Stimulated activated naive B cell treated with anti-CD40 and anti-IgM and Interleukin-4, amounts not matched to agents 10 μg/mL and 1 μg/mL and 100 μg/mL, for 72 hours (primary cell): ENCODE measurements around the gene TNC.
"Not testable (repeated sequence)": the region's sequence is repeated elsewhere in the genome, so short reads cannot be mapped to it uniquely, and the experiment has no call there.

Source experiments
- ATAC-seq, 2 donors: fragments of 150-1000 bp; cut with Tn5 transposase; replicated peaks; 2 replicates each; pipeline ENCODE4 v1.10.0; 2021; ENCODE audit warnings: moderate library complexity in 1 of 2
- DNase-seq: peaks from one replicate; pipeline ENCODE4 v3.0.0; 2021
- H3K27ac Mint-ChIP-seq: one replicate; pipeline ENCODE4 v1.8.0; 2022; ENCODE audit warnings: mild to moderate bottlenecking, mixed read lengths
- H3K27me3 Mint-ChIP-seq, 2 donors: one replicate each; pipeline ENCODE4 v1.8.0; 2022; ENCODE audit warnings: mixed read lengths in 2 of 2
- H3K36me3 Mint-ChIP-seq, 2 donors: one replicate each; pipeline ENCODE4 v1.8.0; 2022; ENCODE audit warnings: mixed read lengths in 2 of 2, mild to moderate bottlenecking in 1 of 2
- H3K4me1 Mint-ChIP-seq, 2 donors: one replicate each; pipeline ENCODE4 v1.8.0; 2022; ENCODE audit warnings: mixed read lengths in 2 of 2, mild to moderate bottlenecking in 1 of 2
- H3K4me3 Mint-ChIP-seq, 2 donors: one replicate each; pipeline ENCODE4 v1.8.0; 2022; ENCODE audit warnings: mild to moderate bottlenecking in 2 of 2, mixed read lengths in 2 of 2, moderate library complexity in 1 of 2
- H3K9me3 Mint-ChIP-seq, 2 donors: one replicate each; pipeline ENCODE4 v1.8.0; 2022; ENCODE audit warnings: mixed read lengths in 2 of 2, mild to moderate bottlenecking in 1 of 2

Gene TNC

DNA sequence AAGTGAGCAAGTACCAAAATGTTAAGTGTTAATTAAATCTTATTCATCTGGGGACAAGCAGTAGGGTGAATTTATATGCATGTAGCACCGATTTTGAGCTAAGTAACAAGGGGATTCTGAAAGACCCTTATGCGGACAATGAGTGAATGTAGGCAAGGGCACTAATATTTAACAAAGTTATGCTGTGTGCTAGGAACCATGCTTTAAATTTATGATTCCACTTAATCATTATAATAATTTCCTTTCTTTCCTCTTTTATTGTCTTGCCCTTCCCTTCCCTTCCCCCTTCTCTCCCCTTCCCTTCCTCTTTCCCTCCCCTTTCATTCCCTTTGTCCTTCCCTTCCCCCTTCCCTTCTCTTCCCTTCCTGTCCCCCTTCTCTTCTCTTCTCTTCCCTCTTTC lies 25.7 kb upstream of the TNC start:
- Mint-ChIP-seq H3K27ac (no peak overlapping the region), H3K27me3 (peaks cover 17% of the 10 kb centered on the region in 2 donors), H3K4me3 (no peak overlapping the region), H3K9me3 (peaks cover 0 to 1% of the 10 kb centered on the region in 2 donors), H3K36me3 (no peaks in the 10 kb centered on the region), H3K4me1 (no peaks in the 10 kb centered on the region)
- ATAC-seq: no peak
- DNase-seq: no peak

DNA sequence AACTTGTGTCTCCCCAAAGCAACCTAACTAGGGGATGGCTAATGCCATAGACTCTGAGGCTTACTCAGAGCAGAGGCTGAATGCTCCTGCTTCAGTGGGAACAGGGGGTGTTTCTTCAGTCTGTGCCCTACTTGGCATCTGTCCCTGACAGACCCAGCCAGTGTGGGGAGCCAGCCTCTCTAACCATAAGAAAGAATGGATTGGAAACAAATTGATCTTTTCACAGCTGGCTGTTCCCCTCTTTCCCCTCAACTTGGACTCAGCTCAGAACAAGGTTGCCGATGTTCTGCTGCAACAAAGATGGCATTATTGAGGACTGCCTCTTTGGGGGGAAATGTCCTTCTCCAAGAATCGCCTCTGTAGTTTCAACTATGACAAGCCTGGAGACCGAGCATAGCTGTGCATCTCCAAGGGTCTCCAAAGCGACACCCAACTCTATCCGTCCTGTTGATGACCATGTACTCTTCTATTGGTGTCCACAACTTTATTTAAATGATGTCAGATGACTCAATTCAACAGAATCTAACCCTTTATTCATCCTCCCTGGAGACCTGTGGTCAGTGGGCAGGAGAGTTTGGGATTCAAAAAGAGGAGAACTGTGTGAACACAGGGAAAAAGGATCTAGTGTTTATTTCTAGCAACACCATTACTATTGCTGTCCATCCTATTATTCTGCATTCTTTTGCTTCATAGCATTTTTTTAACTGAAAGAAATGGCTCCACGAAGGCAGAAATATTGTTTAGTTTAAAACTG lies 24.7 kb upstream of the TNC start:
- no peak overlapping the region for H3K4me3 Mint-ChIP-seq

DNA sequence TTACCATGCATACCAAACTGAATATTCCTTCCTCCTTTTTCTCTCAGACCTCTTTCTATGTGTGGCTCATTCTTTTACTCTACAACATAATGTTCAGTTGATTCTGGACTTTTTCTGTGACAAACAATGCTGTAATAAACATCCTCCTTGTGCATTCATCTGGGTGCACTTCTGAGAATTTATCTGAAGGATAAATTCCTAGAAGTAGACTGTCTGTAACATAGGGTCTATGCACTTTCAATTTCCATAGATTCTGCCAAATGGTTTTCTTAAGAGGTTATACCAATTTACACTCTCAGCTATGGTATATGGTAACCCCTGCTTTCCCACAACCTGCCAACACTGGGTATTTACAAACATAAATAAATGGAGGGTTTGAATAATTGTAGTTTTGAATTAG lies 24.1 kb upstream of the TNC start:
- H3K4me1 Mint-ChIP-seq: no peaks in the 10 kb centered on the region
- H3K27ac Mint-ChIP-seq: no peak overlapping the region
- ATAC-seq (no peak), DNase-seq (no peak)
- H3K4me3 Mint-ChIP-seq: no peak overlapping the region
- H3K36me3 Mint-ChIP-seq: no peaks in the 10 kb centered on the region
- peaks cover 0 to 1% of the 10 kb centered on the region in 2 donors for H3K9me3 Mint-ChIP-seq
- peaks cover 17 to 21% of the 10 kb centered on the region in 2 donors for H3K27me3 Mint-ChIP-seq

More for the DNA sequence above, 24.7 kb upstream of the TNC start:
- DNase-seq (no peak), ATAC-seq (no peak)
- Mint-ChIP-seq H3K36me3 (no peaks in the 10 kb centered on the region), H3K4me1 (no peaks in the 10 kb centered on the region), H3K9me3 (peaks cover 0 to 1% of the 10 kb centered on the region in 2 donors), H3K27me3 (peaks cover 17% of the 10 kb centered on the region in 2 donors), H3K27ac (no peak overlapping the region)

DNA sequence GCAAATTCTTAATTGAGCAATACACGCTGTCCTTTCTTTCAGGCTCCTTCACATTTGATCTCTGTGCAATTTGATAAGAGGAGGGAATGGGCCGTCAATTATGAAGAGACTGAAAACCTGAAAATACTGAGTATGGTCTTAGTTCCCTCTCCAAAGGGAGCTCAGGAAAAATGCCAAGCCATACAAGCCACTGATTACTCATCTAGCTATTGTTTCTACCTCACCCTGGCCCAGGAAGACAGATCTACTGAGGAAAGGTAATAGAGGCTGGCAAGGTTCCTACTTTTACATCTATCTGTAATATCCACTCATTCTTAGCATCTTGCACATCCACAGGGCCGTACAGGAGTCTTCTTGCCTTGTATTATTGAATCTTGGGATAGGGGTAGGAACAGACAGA lies 23.7 kb upstream of the TNC start:
- peaks cover 21 to 26% of the 10 kb centered on the region in 2 donors for H3K27me3 Mint-ChIP-seq
- ATAC-seq (no peak), DNase-seq (no peak)
- no peaks in the 10 kb centered on the region for H3K36me3 Mint-ChIP-seq
- no peak overlapping the region for H3K4me3 Mint-ChIP-seq
- H3K9me3 Mint-ChIP-seq: peaks cover 0 to 1% of the 10 kb centered on the region in 2 donors
- H3K4me1 Mint-ChIP-seq: no peaks in the 10 kb centered on the region
- H3K27ac Mint-ChIP-seq: no peak overlapping the region

- H3K27ac Mint-ChIP-seq: no peak overlapping the region
- H3K36me3 Mint-ChIP-seq: no peaks in the 10 kb centered on the region
- no peak for ATAC-seq
- H3K9me3 Mint-ChIP-seq: no peaks in the 10 kb centered on the region
- DNase-seq: no peak
- H3K4me3 Mint-ChIP-seq: no peak overlapping the region
- no peaks in the 10 kb centered on the region for H3K4me1 Mint-ChIP-seq
- H3K27me3 Mint-ChIP-seq: peaks cover 17 to 20% of the 10 kb centered on the region in 2 donors
Observed at GRCh38 chr9:115138151-115138550, 20.2 kb upstream of the TNC start.

- no peak overlapping the region for H3K4me3 Mint-ChIP-seq
- no peaks in the 10 kb centered on the region for H3K36me3 Mint-ChIP-seq
Observed at GRCh38 chr9:115137526-115137925, 19.6 kb upstream of the TNC start.

DNA sequence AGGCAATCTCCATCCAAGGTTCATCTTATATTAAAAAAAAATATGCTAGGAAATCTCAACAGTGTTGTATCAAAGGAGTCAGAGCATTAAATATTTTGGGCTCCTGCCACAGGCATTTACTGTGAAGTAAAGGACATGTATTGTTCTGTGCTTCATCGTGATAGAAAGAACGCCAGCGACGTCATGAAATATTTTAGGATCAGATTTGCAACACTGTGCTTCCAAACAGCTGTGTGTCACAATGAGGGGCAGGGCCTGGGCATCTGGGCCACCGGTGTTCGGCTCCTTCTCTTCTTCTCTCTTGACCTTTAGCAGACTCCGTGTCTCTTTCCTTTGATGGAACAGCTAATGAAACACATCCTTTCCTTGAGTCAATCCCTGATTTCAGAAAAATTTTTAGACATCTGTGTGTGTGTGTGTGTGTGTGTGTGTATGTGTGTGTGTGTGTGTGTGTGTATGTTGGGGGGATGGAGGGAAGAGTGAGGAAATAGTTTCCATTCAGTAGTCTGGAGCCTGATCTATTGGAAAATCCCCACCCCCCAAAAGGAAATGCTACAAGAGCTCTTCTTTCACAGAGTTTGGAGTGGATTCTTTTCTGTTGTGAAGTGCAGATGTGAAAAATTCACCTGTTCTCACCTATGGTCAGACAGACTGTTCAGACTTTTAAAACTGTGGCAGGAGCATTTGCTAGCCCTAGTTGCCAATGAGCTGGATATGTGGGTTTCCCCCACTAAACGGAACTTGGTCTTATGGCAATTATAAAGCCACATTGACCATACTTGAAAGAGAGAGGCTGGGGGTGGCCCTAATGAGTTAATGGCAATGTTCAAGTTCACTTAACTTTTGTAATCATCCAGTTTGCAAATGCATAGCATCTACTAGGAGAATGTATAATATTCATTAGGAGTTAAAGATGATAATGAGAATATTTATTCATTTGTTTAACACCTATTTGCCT lies 18.1 kb upstream of the TNC start:
- no peak overlapping the region for H3K4me3 Mint-ChIP-seq
- ATAC-seq (no peak), DNase-seq (no peak)
- H3K4me1 Mint-ChIP-seq: no peaks in the 10 kb centered on the region
- H3K36me3 Mint-ChIP-seq: no peaks in the 10 kb centered on the region
- H3K9me3 Mint-ChIP-seq: no peaks in the 10 kb centered on the region
- peaks cover 7 to 13% of the 10 kb centered on the region in 2 donors for H3K27me3 Mint-ChIP-seq
- H3K27ac Mint-ChIP-seq: no peak overlapping the region

More at GRCh38 chr9:115137526-115137925, 19.6 kb upstream of the TNC start:
- Mint-ChIP-seq H3K27me3 (peaks cover 13 to 20% of the 10 kb centered on the region in 2 donors), H3K9me3 (no peaks in the 10 kb centered on the region), H3K27ac (no peak overlapping the region), H3K4me1 (no peaks in the 10 kb centered on the region)
- no peak for DNase-seq
- ATAC-seq: no peak

GRCh38 chr9:115134941-115135340 lies 17.0 kb upstream of the TNC start:
- DNase-seq: no peak
- H3K4me1 Mint-ChIP-seq: no peaks in the 10 kb centered on the region
- H3K36me3 Mint-ChIP-seq: no peaks in the 10 kb centered on the region
- no peaks in the 10 kb centered on the region for H3K9me3 Mint-ChIP-seq
- no peak overlapping the region for H3K27ac Mint-ChIP-seq
- no peak for ATAC-seq
- H3K27me3 Mint-ChIP-seq: peaks cover 5 to 11% of the 10 kb centered on the region in 2 donors
- H3K4me3 Mint-ChIP-seq: no peak overlapping the region

DNA sequence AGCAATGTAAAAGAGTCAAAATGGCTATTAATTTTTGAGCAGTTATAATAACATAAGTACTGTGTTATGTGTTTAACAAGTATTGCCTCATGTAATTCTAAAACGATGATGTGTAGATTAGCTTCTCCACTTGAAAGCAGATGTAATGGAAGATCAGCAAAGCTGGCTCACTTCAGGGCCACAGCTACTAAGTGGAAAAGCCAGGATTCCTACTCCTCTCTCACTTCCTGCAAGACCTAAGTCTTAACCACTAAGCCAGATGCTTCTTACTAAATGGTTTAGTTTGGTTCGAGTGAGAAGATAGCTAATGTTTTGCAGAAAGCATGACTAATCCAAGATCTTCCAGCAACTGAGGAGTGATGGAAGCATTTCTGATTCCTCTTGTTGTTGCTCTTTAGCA lies 15.7 kb upstream of the TNC start:
- Mint-ChIP-seq H3K9me3 (no peaks in the 10 kb centered on the region), H3K4me1 (no peaks in the 10 kb centered on the region), H3K36me3 (no peaks in the 10 kb centered on the region), H3K27me3 (peaks cover 8 to 16% of the 10 kb centered on the region in 2 donors), H3K27ac (no peak overlapping the region), H3K4me3 (no peak overlapping the region)
- ATAC-seq: no peak
- DNase-seq: no peak

DNA sequence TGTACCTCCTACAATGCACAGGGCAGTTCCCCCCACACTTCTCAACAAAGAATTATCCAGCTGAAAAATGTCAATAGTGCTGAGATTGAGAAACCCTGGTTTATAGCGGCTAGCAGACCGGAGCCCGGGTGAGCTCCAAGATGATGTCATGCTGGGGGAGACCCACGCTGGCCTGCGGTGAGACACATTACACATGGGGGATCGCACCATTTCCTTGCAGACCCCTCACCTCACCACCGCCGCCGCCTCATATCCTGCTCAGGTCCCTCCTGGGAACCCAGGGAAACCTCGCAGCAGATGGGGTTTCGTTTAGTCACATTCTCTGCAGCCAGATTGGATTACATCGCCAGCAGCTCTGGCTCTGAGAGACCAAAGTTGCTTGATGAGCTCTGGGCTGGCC lies 14.7 kb upstream of the TNC start:
- DNase-seq: no peak
- H3K4me1 Mint-ChIP-seq: no peaks in the 10 kb centered on the region
- H3K36me3 Mint-ChIP-seq: no peaks in the 10 kb centered on the region
- ATAC-seq: no peak
- H3K4me3 Mint-ChIP-seq: no peak overlapping the region
- no peak overlapping the region for H3K27ac Mint-ChIP-seq
- peaks cover 8 to 16% of the 10 kb centered on the region in 2 donors for H3K27me3 Mint-ChIP-seq
- H3K9me3 Mint-ChIP-seq: no peaks in the 10 kb centered on the region

DNA sequence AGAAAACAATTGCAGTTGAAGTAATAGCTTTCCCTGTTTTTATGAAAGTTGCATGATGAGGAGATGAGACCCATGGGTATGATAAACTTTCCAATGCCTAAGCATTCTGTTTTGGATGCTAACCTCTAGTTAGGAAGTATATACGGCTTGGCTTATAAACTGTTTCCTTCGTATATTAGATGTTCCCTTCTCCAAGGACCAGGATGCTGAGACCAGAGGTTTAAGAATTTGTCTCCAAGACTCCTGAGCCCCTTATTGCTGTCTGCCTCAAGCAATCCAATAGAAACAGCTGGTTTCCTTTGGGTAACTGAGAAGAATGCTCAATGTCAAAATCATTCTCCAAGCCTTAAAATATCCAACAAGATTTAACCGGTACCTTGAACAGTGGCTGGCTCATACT lies 12.2 kb upstream of the TNC start:
- peaks cover 7 to 18% of the 10 kb centered on the region in 2 donors for H3K27me3 Mint-ChIP-seq
- H3K4me3 Mint-ChIP-seq: no peak overlapping the region
- no peak for DNase-seq
- no peaks in the 10 kb centered on the region for H3K4me1 Mint-ChIP-seq
- peaks cover 4 to 5% of the 10 kb centered on the region in 2 donors for H3K9me3 Mint-ChIP-seq
- peaks cover 0 to 3% of the 10 kb centered on the region in 2 donors for H3K36me3 Mint-ChIP-seq
- H3K27ac Mint-ChIP-seq: no peak overlapping the region
- ATAC-seq: no peak

DNA sequence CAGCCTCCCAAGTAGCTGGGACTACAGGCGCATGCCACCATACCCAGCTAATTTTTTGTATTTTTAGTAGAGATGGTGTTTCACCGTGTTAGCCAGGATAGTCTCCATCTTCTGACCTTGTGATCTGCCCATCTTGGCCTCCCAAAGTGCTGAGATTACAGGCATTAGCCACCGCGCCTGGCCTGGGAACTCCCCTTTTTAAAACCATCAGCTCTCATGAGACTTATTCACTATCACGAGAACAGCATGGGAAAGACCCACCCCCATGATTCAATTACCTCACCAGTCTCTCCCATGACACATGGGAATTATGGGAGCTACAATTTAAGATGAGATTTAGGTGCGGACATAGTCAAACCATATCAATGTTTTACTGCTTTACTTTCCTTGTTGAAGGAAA lies 10.8 kb upstream of the TNC start:
- not testable (repeated sequence) for H3K27ac Mint-ChIP-seq, ATAC-seq, H3K9me3 Mint-ChIP-seq, H3K4me1 Mint-ChIP-seq, DNase-seq, H3K4me3 Mint-ChIP-seq, H3K36me3 Mint-ChIP-seq
- peaks cover 8 to 23% of the 10 kb centered on the region in 2 donors for H3K27me3 Mint-ChIP-seq

- DNase-seq: no peak
- peaks cover 0 to 4% of the 10 kb centered on the region in 2 donors for H3K36me3 Mint-ChIP-seq
- ATAC-seq: no peak
- peaks cover 5 to 6% of the 10 kb centered on the region in 2 donors for H3K9me3 Mint-ChIP-seq
- peaks cover 8 to 34% of the 10 kb centered on the region in 2 donors for H3K27me3 Mint-ChIP-seq
- no peak overlapping the region for H3K27ac Mint-ChIP-seq
- H3K4me1 Mint-ChIP-seq: no peaks in the 10 kb centered on the region
- H3K4me3 Mint-ChIP-seq: no peak overlapping the region
Observed at GRCh38 chr9:115127191-115127817, 9.3 kb upstream of the TNC start.

DNA sequence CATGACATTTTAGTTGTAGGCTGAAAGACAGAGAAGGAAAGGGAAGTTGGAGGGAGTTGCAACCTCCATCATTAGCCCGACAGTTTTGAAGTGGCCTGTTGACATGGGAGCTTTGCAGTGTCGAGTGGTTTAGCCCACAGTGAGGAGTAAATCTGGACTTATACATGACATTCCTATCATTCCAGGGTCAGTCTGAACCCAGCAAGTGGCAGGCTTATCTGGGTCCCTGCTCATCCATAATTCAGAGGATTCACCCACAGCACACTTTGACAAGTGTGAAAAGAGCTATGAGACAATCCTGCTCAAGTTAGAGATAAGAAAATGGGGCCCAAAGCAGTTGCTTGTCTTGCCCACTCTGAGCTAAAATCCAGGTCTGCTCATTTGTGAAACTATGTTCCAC lies 8.4 kb upstream of the TNC start:
- Mint-ChIP-seq H3K27me3 (peaks cover 8 to 34% of the 10 kb centered on the region in 2 donors), H3K9me3 (peaks cover 5 to 6% of the 10 kb centered on the region in 2 donors), H3K4me3 (no peak overlapping the region), H3K27ac (no peak overlapping the region), H3K4me1 (no peaks in the 10 kb centered on the region), H3K36me3 (peaks cover 0 to 4% of the 10 kb centered on the region in 2 donors)
- no peak for DNase-seq
- ATAC-seq: no peak
